ENCODE measurements around the gene SEC14L3. TPM values are rescaled to one million over a fixed set of nuclear protein-coding genes. Genes with fewer than 3 reads are reported as not detected.

Gene SEC14L3
- total and polyA plus RNA-seq, 2 of the 13 experiments (the other 11 are each of a cell fraction or from before 2014, with no cell fraction given) = not detected

GRCh38 chr22:30422481-30423300 is 49.1 kb downstream of the SEC14L3 start (continued):
- peak; percentile 49; the same call in 1 of the 2 replicates for TF ChIP-seq FOXA3 (CRISPR knock-in tag; IDR thresholded peaks at IDR 0.05)
- no peak for TF ChIP-seq EED (CRISPR knock-in tag; IDR thresholded peaks at IDR 0.05)
- TF ChIP-seq PRPF4 (IDR thresholded peaks at IDR 0.05; ENCODE audit: low read depth, low read length, poor library complexity, severe bottlenecking) = no peak
- TF ChIP-seq NR2C2 (CRISPR knock-in tag; IDR thresholded peaks at IDR 0.05; ENCODE audit: borderline replicate concordance) = no peak
- TF ChIP-seq THAP9 (CRISPR knock-in tag; IDR thresholded peaks at IDR 0.05; ENCODE audit: borderline replicate concordance) = no peak
- TF ChIP-seq ZNF616 (CRISPR knock-in tag; IDR thresholded peaks at IDR 0.05; ENCODE audit: low read depth) = no peak
- peak; percentile 33; the same call in 1 of the 2 replicates for TF ChIP-seq TBX2 (CRISPR knock-in tag; IDR thresholded peaks at IDR 0.05; ENCODE audit: borderline replicate concordance)
- TF ChIP-seq MED8 (CRISPR knock-in tag; IDR thresholded peaks at IDR 0.05; ENCODE audit: insufficient replicate concordance) = no peak
- no peak for TF ChIP-seq ZNF792 (CRISPR knock-in tag; IDR thresholded peaks at IDR 0.05)
- no peak for TF ChIP-seq ZNF503 (CRISPR knock-in tag; IDR thresholded peaks at IDR 0.05)
- TF ChIP-seq ZNF124 (CRISPR knock-in tag; IDR thresholded peaks at IDR 0.05) = no peak
- no peak for TF ChIP-seq MTERF4 (CRISPR knock-in tag; IDR thresholded peaks at IDR 0.05)
- no peak for TF ChIP-seq RFX1 (IDR thresholded peaks at IDR 0.05)
- TF ChIP-seq MYC (CRISPR knock-in tag; IDR thresholded peaks at IDR 0.05; ENCODE audit: borderline replicate concordance) = no peak
- TF ChIP-seq ZZZ3 (CRISPR knock-in tag; IDR thresholded peaks at IDR 0.05; ENCODE audit: borderline replicate concordance) = no peak
- TF ChIP-seq ZFP62 (CRISPR knock-in tag; IDR thresholded peaks at IDR 0.05) = no peak
- TF ChIP-seq ARID2 (CRISPR knock-in tag; IDR thresholded peaks at IDR 0.05; ENCODE audit: borderline replicate concordance) = no peak
- TF ChIP-seq ZBTB38 (CRISPR knock-in tag; IDR thresholded peaks at IDR 0.05) = no peak
- TF ChIP-seq PRDM4 (CRISPR knock-in tag; IDR thresholded peaks at IDR 0.05; ENCODE audit: borderline replicate concordance) = no peak
- no peak for TF ChIP-seq ZNF674 (CRISPR knock-in tag; IDR thresholded peaks at IDR 0.05; ENCODE audit: low read depth)
- no peak for TF ChIP-seq HHEX (CRISPR knock-in tag; IDR thresholded peaks at IDR 0.05)

All from HepG2 (cell line).